Measurements from ENCODE around the gene NFXL1.

Gene NFXL1

GRCh38 chr4:47899639-47900038 is 14.7 kb downstream of the NFXL1 start:
- in situ Hi-C loops (cut with HindIII; ENCODE audit: low sequenced_read_pairs), result no loop called here

- in situ Hi-C loops (cut with HindIII; ENCODE audit: low sequenced_read_pairs), result no loop called here
Observed at GRCh38 chr4:47891928-47892327, 22.5 kb downstream of the NFXL1 start.

GRCh38 chr4:47882228-47882627 is 32.2 kb downstream of the NFXL1 start:
- in situ Hi-C loops (cut with HindIII; ENCODE audit: low sequenced_read_pairs), result no loop called here

- in situ Hi-C loops (cut with HindIII; ENCODE audit: low sequenced_read_pairs), result no loop called here
Observed at GRCh38 chr4:47879458-47879857, 34.9 kb downstream of the NFXL1 start.

GRCh38 chr4:47876784-47877546 is 37.4 kb downstream of the NFXL1 start:
- in situ Hi-C loops (cut with HindIII; ENCODE audit: low sequenced_read_pairs), result no loop called here

- in situ Hi-C loops (cut with HindIII; ENCODE audit: low sequenced_read_pairs), result no loop called here
Observed at GRCh38 chr4:47876310-47876709, 38.1 kb downstream of the NFXL1 start.

GRCh38 chr4:47873877-47874541 is 40.4 kb downstream of the NFXL1 start:
- in situ Hi-C loops (cut with HindIII; ENCODE audit: low sequenced_read_pairs), result no loop called here

GRCh38 chr4:47863486-47863885 is 50.9 kb downstream of the NFXL1 start:
- in situ Hi-C loops (cut with HindIII; ENCODE audit: low sequenced_read_pairs), result no loop called here

GRCh38 chr4:47862297-47862696 is 52.1 kb downstream of the NFXL1 start:
- in situ Hi-C loops (cut with HindIII; ENCODE audit: low sequenced_read_pairs), result no loop called here

- in situ Hi-C loops (cut with HindIII; ENCODE audit: low sequenced_read_pairs), result no loop called here
Observed at GRCh38 chr4:47860305-47860704, 54.1 kb downstream of the NFXL1 start.

GRCh38 chr4:47858006-47858405 is 56.4 kb downstream of the NFXL1 start:
- in situ Hi-C loops (cut with HindIII; ENCODE audit: low sequenced_read_pairs), result no loop called here

- in situ Hi-C loops (cut with HindIII; ENCODE audit: low sequenced_read_pairs), result no loop called here
Observed at GRCh38 chr4:47856713-47857112, 57.7 kb downstream of the NFXL1 start.

- in situ Hi-C loops (cut with HindIII; ENCODE audit: low sequenced_read_pairs), result no loop called here
Observed at GRCh38 chr4:47855350-47855749, 59.0 kb downstream of the NFXL1 start.

GRCh38 chr4:47852136-47852535 is 62.2 kb downstream of the NFXL1 start:
- in situ Hi-C loops (cut with HindIII; ENCODE audit: low sequenced_read_pairs), result no loop called here

GRCh38 chr4:47849466-47849865 is 64.9 kb downstream of the NFXL1 start:
- in situ Hi-C loops (cut with HindIII; ENCODE audit: low sequenced_read_pairs), result no loop called here

- in situ Hi-C loops (cut with HindIII; ENCODE audit: low sequenced_read_pairs), result no loop called here
Observed at GRCh38 chr4:47848041-47848440, 66.3 kb downstream of the NFXL1 start.

GRCh38 chr4:47842985-47843384 is 71.4 kb downstream of the NFXL1 start:
- in situ Hi-C loops (cut with HindIII; ENCODE audit: low sequenced_read_pairs), result no loop called here

- in situ Hi-C loops (cut with HindIII; ENCODE audit: low sequenced_read_pairs), result no loop called here
Observed at GRCh38 chr4:47840291-47840690, 74.1 kb downstream of the NFXL1 start.

GRCh38 chr4:47839259-47839658 is 75.1 kb downstream of the NFXL1 start:
- in situ Hi-C loops (cut with HindIII; ENCODE audit: low sequenced_read_pairs), result no loop called here

GRCh38 chr4:47838445-47838844 is 75.9 kb downstream of the NFXL1 start:
- in situ Hi-C loops (cut with HindIII; ENCODE audit: low sequenced_read_pairs), result no loop called here

GRCh38 chr4:47837908-47838294 is 76.5 kb downstream of the NFXL1 start, which contains the start of gene CORIN:
CORIN (minus strand) TSS chr4:47838067; CDS start chr4:47837949, 118 bp downstream.
- in situ Hi-C loops (cut with HindIII; ENCODE audit: low sequenced_read_pairs), result no loop called here
